T-cell (primary cell): Measurements from ENCODE around the gene CCNY. TPM values are rescaled to one million over a fixed set of nuclear protein-coding genes. Genes with fewer than 3 reads are reported as not detected.
A peak's percentile ranks its signal among the peaks of the same experiment; 100 is the strongest.

Source experiments
- ATAC-seq, 4 experiments: fragments of 200-7000 bp in 3 of 4; fragments of 150-1000 bp in 1 of 4; cut with Tn5 transposase; replicated peaks in 1 of 4; 1 replicate in 3 of 4; 2 replicates in 1 of 4; pipeline ENCODE4 v1.10.0; 2021; ENCODE audit warnings: moderate library complexity in 3 of 4, mild to moderate bottlenecking in 2 of 4, moderate number of reproducible peaks in 1 of 4
- CTCF ChIA-PET, 2 donors: fragments of 300-600 bp; sonication (Branson Sonifier 250); formaldehyde crosslinking; loops; one replicate each; lab custom pipeline; 2022; ENCODE audit warnings: antibody characterized with exemption in 2 of 2; lab: Charles Lee
- POLR2A ChIA-PET, 2 donors: fragments of 300-600 bp; sonication (Branson Sonifier 250); formaldehyde crosslinking; loops; one replicate each; lab custom pipeline; 2022; ENCODE audit warnings: antibody characterized with exemption in 2 of 2; lab: Charles Lee
- DNase-seq, 35 experiments: peaks; one replicate each; pipeline versions ENCODE4 v3.0.0 to v3.0.0-alpha.2; 2013 to 2023
- H3K27ac ChIP-seq: one replicate; pipeline ENCODE4 v1.5.1; 2013; ENCODE audit warnings: low read length
- H3K27me3 ChIP-seq, 2 experiments: replicated peaks in 1 of 2; 1 replicate in 1 of 2; 2 replicates in 1 of 2; pipeline versions ENCODE4 v1.6.1 to v1.7.0; 2013; ENCODE audit warnings: low read length in 1 of 2, mixed read lengths in 1 of 2; ENCODE audit not compliant: control insufficient read depth in 2 of 2, insufficient read depth in 2 of 2; ENCODE audit errors: extremely low read depth in 1 of 2
- H3K36me3 ChIP-seq, 2 donors: 1 replicate in 1 of 2; 2 replicates in 1 of 2; pipeline versions ENCODE4 v1.6.1 to v1.7.0; 2013; ENCODE audit warnings: low read length in 1 of 2; ENCODE audit not compliant: control insufficient read depth in 2 of 2, insufficient read depth in 1 of 2; ENCODE audit errors: extremely low read depth in 1 of 2
- H3K4me1 ChIP-seq, 2 experiments: 1 replicate in 1 of 2; 2 replicates in 1 of 2; pipeline versions ENCODE4 v1.6.1 to v1.7.0; 2013; ENCODE audit warnings: low read length in 2 of 2, mixed read lengths in 1 of 2; ENCODE audit not compliant: insufficient read depth in 2 of 2, control insufficient read depth in 1 of 2; ENCODE audit errors: extremely low read depth in 1 of 2
- H3K4me3 ChIP-seq, 2 donors: 1 replicate in 1 of 2; 2 replicates in 1 of 2; pipeline versions ENCODE4 v1.5.1 to v1.7.0; 2013; ENCODE audit warnings: mild to moderate bottlenecking in 2 of 2, low read length in 1 of 2, moderate library complexity in 1 of 2; ENCODE audit not compliant: control insufficient read depth in 1 of 2; ENCODE audit errors: extremely low read depth in 1 of 2
- H3K9me3 ChIP-seq: 2 replicates; pipeline ENCODE4 v1.7.0; 2013
- H3K27ac Mint-ChIP-seq, 2 donors: one replicate each; pipeline ENCODE4 v1.8.0; 2020 to 2021; ENCODE audit warnings: mild to moderate bottlenecking in 2 of 2, mixed read lengths in 2 of 2
- H3K27me3 Mint-ChIP-seq, 2 donors: one replicate each; pipeline ENCODE4 v1.8.0; 2021 to 2022; ENCODE audit warnings: mixed read lengths in 2 of 2
- H3K36me3 Mint-ChIP-seq: one replicate; pipeline ENCODE4 v1.8.0; 2021; ENCODE audit warnings: mixed read lengths
- H3K4me1 Mint-ChIP-seq, 3 donors: one replicate each; pipeline ENCODE4 v1.8.0; 2020 to 2022; ENCODE audit warnings: mixed read lengths in 3 of 3, mild to moderate bottlenecking in 1 of 3
- H3K4me3 Mint-ChIP-seq, 3 donors: one replicate each; pipeline ENCODE4 v1.8.0; 2020 to 2022; ENCODE audit warnings: mild to moderate bottlenecking in 3 of 3, mixed read lengths in 3 of 3, moderate library complexity in 3 of 3
- H3K9me3 Mint-ChIP-seq, 3 donors: one replicate each; pipeline ENCODE4 v1.8.0; 2020 to 2022; ENCODE audit warnings: mixed read lengths in 3 of 3
- WGBS: methylation state at CpG from one replicate; pipeline ENCODE4 v1.1.5; 2013; ENCODE audit warnings: missing lambda C conversion rate; ENCODE audit not compliant: insufficient coverage; 5-methylcytosine and 5-hydroxymethylcytosine counted together
- total RNA-seq, 35 experiments: library from RNA in 6 of 35; stranded (reverse) in 6 of 35; fragments of 120-200 nt in 1 of 35; gene quantifications; one replicate each; pipeline versions ENCODE4 v1.2.1 to v1.2.4 and lab custom pipeline; 2013 to 2026

The CCNY gene
- total RNA-seq, 5 donors from 2014 or later (not counting 1 experiment from before 2014, with no cell fraction given) = 62.5 to 75.2 (median 62.8) TPM

GRCh38 chr10:35448687-35449662 is 112.7 kb downstream of the CCNY start:
- H3K36me3 ChIP-seq = no peaks in the 10 kb centered on the region
- H3K9me3 ChIP-seq = no peaks in the 10 kb centered on the region
- H3K27me3 Mint-ChIP-seq = no peaks in the 10 kb centered on the region
- ATAC-seq (no peak), DNase-seq (no peak)
- H3K27me3 ChIP-seq = no peaks in the 10 kb centered on the region
- peaks cover 50 to 52% of the 10 kb centered on the region in 2 experiments for H3K4me1 ChIP-seq
- H3K36me3 Mint-ChIP-seq = peaks cover 9% of the 10 kb centered on the region
- H3K9me3 Mint-ChIP-seq = peaks cover 10 to 20% (median 11%) of the 10 kb centered on the region in 3 donors
- H3K27ac Mint-ChIP-seq = peak overlapping the region; percentile 97 to 100
- WGBS = 96% methylated on average over 11 of the region's 11 CpGs
- ChIA-PET CTCF (interaction anchor here in 1 of 2 donors (0.5 kb wide), 1 partner anchor 36 kb away, joined by 6 read pairs; no protein-coding TSS in a partner anchor), POLR2A (interaction anchor here in 1 of 2 donors (0.5 to 1.2 kb wide), 3 partner anchors 19 to 210 kb away, joined by 3 to 4 read pairs (median 3); no protein-coding TSS in a partner anchor)
- peak overlapping the region; percentile 69 for H3K27ac ChIP-seq
- H3K4me3 ChIP-seq = no peak overlapping the region
- H3K4me3 Mint-ChIP-seq = peak overlapping the region in 2 of 3 donors; percentile 64 to 83
- peaks cover 83 to 88% (median 84%) of the 10 kb centered on the region in 3 donors for H3K4me1 Mint-ChIP-seq

- H3K36me3 Mint-ChIP-seq = peaks cover 5% of the 10 kb centered on the region
- no peaks in the 10 kb centered on the region for H3K27me3 ChIP-seq
- H3K27me3 Mint-ChIP-seq = no peaks in the 10 kb centered on the region
- WGBS = 62% methylated on average over 5 of the region's 5 CpGs
- ChIA-PET CTCF (no interaction called here), POLR2A (interaction anchor here in 1 of 2 donors (0.7 to 1.2 kb wide), 2 partner anchors 28 to 313 kb away, joined by 3 to 5 read pairs; no protein-coding TSS in a partner anchor)
- peak overlapping the region; percentile 97 to 100 for H3K27ac Mint-ChIP-seq
- H3K4me1 Mint-ChIP-seq = peaks cover 83 to 93% (median 86%) of the 10 kb centered on the region in 3 donors
- peaks cover 5 to 14% (median 6%) of the 10 kb centered on the region in 3 donors for H3K9me3 Mint-ChIP-seq
- peaks cover 50 to 60% of the 10 kb centered on the region in 2 experiments for H3K4me1 ChIP-seq
- ATAC-seq = peak in 1 of 4 experiments; percentile 26
- peak overlapping the region in 2 of 3 donors; percentile 4 to 83 for H3K4me3 Mint-ChIP-seq
- H3K4me3 ChIP-seq = no peak overlapping the region
- H3K36me3 ChIP-seq = no peaks in the 10 kb centered on the region
- DNase-seq = no peak
- no peaks in the 10 kb centered on the region for H3K9me3 ChIP-seq
- H3K27ac ChIP-seq = peak overlapping the region; percentile 15
Measured at GRCh38 chr10:35449944-35450343, 113.6 kb downstream of the CCNY start.

GRCh38 chr10:35451151-35452016 is 115.1 kb downstream of the CCNY start:
- Histone ChIP-seq H3K36me3 (no peaks in the 10 kb centered on the region), H3K4me1 (peaks cover 58 to 68% of the 10 kb centered on the region in 2 experiments), H3K27ac (no peak overlapping the region), H3K4me3 (no peak overlapping the region), H3K27me3 (no peaks in the 10 kb centered on the region), H3K9me3 (no peaks in the 10 kb centered on the region)
- ChIA-PET CTCF (no interaction called here), POLR2A (interaction anchor here in 1 of 2 donors (0.6 kb wide), 2 partner anchors 41 to 126 kb away, joined by 3 to 6 read pairs; no protein-coding TSS in a partner anchor)
- Mint-ChIP-seq H3K27ac (peak overlapping the region; percentile 60 to 100), H3K4me1 (peaks cover 68 to 92% (median 84%) of the 10 kb centered on the region in 3 donors), H3K36me3 (peaks cover 12% of the 10 kb centered on the region), H3K27me3 (no peaks in the 10 kb centered on the region), H3K9me3 (peaks cover 0 to 3% (median 0%) of the 10 kb centered on the region in 3 donors), H3K4me3 (peak overlapping the region in 1 of 3 donors; percentile 83)
- WGBS = 92% methylated on average over 8 of the region's 8 CpGs
- no peak for ATAC-seq
- DNase-seq = no peak

- no peak overlapping the region for H3K4me3 ChIP-seq
- POLR2A ChIA-PET = no interaction called here
- peak overlapping the region; percentile 5 to 25 for H3K27ac Mint-ChIP-seq
- no peak overlapping the region for H3K4me3 Mint-ChIP-seq
- no peaks in the 10 kb centered on the region for H3K9me3 ChIP-seq
- WGBS = no CpG with 5 or more reads among the region's 1 CpG
- ATAC-seq (no peak), DNase-seq (no peak)
- no peaks in the 10 kb centered on the region for H3K27me3 Mint-ChIP-seq
- no peaks in the 10 kb centered on the region for H3K36me3 ChIP-seq
- no peaks in the 10 kb centered on the region for H3K27me3 ChIP-seq
- peaks cover 14% of the 10 kb centered on the region for H3K36me3 Mint-ChIP-seq
- H3K4me1 ChIP-seq = peaks cover 58 to 63% of the 10 kb centered on the region in 2 experiments
- peaks cover 60 to 86% (median 83%) of the 10 kb centered on the region in 3 donors for H3K4me1 Mint-ChIP-seq
- no peak overlapping the region for H3K27ac ChIP-seq
- CTCF ChIA-PET = no interaction called here
- H3K9me3 Mint-ChIP-seq = no peaks in the 10 kb centered on the region
Measured at GRCh38 chr10:35452171-35452570, 115.9 kb downstream of the CCNY start.

- H3K36me3 Mint-ChIP-seq = peaks cover 16% of the 10 kb centered on the region
- no peak overlapping the region for H3K4me3 Mint-ChIP-seq
- no peak for ATAC-seq
- no peak overlapping the region for H3K27ac Mint-ChIP-seq
- Histone ChIP-seq H3K4me1 (peaks cover 54 to 65% of the 10 kb centered on the region in 2 experiments), H3K9me3 (no peaks in the 10 kb centered on the region), H3K27me3 (no peaks in the 10 kb centered on the region), H3K4me3 (no peak overlapping the region), H3K27ac (no peak overlapping the region), H3K36me3 (no peaks in the 10 kb centered on the region)
- no peaks in the 10 kb centered on the region for H3K9me3 Mint-ChIP-seq
- CTCF ChIA-PET = no interaction called here
- no peaks in the 10 kb centered on the region for H3K27me3 Mint-ChIP-seq
- no peak for DNase-seq
- WGBS = no CpG with 5 or more reads among the region's 2 CpGs
- H3K4me1 Mint-ChIP-seq = peaks cover 54 to 85% (median 80%) of the 10 kb centered on the region in 3 donors
- POLR2A ChIA-PET = interaction anchor here in 1 of 2 donors (0.6 kb wide), 1 partner anchor 43 kb away, joined by 6 read pairs; no protein-coding TSS in a partner anchor
Measured at GRCh38 chr10:35452847-35453246, 116.5 kb downstream of the CCNY start.
